Measurements from ENCODE around the gene OBP2A.

OBP2A gene

DNA sequence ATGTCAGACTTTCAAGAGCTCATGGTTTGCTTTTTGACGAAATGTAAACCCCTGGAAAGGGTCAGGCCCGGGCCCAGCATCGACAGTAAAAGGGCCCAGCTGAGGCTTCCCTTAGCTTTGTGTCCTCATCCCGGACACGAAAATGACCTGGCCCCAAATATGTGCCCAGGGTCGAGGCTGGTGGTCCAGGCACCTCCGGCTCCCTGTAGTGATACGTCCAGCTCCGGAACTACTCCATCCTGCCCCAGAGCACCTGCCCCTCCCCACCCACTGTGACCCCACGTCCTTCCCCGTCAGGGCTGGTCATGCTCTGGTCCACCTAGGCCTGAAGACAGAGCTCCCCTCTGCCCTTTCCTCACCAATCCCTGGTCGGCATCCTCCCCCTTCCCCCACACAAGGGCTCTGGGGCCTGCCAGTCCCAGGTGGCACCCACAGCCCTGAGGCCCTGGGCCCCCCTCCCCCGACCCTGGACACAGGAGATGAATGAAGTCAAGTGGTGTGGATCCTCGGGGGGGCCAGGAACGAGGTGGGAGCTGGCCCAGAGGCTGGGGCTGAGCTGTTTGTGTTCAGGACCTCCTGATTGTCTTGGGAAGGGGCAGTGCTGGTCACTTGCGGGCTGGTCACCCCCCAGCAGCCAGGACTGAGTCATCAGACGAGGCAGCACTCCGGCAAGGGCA lies 6.2 kb downstream of the OBP2A start:
- DNase-seq (ENCODE audit: low read depth), result no peak

- DNase-seq (ENCODE audit: low read depth), result no peak
Measured at GRCh38 chr9:135552698-135553171, 6.8 kb downstream of the OBP2A start.

DNA sequence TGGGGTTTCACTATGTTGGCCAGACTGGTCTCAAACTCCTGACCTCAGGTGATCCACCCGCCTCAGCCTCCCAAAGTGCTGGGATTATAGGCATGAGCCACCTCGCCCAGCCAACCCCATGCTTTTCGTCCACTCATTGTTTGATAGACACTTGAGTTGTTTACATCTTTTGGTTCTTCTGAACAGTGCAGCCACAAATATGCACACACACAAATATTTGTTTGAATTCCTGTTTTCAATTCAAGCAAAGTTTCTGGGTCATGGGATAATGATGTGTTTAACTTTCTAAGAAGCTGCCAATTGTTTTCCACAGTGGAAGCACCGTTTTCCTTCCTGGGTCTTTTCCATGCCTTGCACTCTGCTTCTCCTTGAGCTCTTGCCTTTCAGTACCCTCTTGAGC lies 8.8 kb downstream of the OBP2A start:
- DNase-seq (ENCODE audit: low read depth), result no peak

DNA sequence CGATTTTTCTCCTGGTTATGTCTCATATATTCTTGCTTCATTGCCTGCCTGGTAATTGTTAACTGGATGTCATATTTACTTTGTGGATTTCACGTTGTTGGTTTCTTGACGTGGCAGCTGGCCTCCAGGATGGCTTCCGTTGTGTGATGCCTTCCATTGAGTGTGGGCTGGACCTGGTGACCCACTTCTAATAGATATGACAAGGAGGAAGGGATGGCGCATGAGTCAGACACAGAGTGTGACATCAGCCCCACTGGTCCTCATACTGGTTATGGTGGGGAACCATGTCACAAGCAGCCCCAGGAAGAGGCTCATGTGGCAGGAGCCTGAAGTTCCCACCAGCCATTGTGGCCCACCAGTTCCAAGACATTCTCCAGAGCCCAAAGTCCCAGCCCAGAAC lies 9.3 kb downstream of the OBP2A start:
- DNase-seq (ENCODE audit: low read depth), result no peak

DNA sequence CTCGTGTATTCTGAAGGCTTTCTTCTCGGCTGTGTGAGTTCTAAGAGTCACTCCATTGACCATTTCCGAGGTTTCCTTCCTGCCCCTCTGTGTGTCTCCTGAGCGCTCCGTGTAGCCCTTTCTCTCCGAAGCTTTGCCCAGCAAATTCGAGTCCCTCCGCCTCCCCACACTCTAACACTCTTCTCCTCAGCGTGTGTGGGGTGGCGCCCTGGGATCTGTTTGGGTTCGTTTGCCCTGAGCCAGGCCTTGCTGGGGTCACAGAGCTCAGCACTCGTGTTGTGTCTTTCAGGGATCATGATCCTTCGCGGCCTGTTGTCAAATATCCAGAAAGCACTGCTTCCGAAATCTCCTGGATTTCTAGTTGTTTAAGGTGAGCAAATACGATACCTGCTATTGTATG lies 10.0 kb downstream of the OBP2A start:
- DNase-seq (ENCODE audit: low read depth), result no peak

DNA sequence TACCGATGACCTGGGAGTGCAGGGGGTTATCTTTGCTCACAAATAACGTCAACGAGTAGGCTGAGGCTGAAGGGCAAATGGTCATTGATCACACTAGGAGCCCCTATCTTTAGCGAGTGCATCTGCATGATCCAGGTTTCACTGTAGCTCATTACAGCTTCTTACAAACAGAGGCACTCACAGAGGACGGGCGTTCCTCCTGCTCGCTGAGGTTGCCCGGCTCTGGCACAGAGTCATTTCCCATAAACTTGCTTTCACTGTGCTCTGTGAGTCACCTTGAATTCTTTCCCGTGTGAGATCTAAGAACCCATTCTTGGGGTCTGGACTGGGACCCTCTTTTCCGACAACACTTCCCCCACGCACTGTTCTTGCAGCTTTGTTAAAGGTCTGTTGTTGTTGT lies 13.7 kb downstream of the OBP2A start:
- no peak for DNase-seq (ENCODE audit: low read depth)

- no peak for DNase-seq (ENCODE audit: low read depth)
Measured at GRCh38 chr9:135561391-135562234, 15.7 kb downstream of the OBP2A start, which contains the start of gene PAEP. Gene PAEP (plus strand): TSS chr9:135561756.

DNA sequence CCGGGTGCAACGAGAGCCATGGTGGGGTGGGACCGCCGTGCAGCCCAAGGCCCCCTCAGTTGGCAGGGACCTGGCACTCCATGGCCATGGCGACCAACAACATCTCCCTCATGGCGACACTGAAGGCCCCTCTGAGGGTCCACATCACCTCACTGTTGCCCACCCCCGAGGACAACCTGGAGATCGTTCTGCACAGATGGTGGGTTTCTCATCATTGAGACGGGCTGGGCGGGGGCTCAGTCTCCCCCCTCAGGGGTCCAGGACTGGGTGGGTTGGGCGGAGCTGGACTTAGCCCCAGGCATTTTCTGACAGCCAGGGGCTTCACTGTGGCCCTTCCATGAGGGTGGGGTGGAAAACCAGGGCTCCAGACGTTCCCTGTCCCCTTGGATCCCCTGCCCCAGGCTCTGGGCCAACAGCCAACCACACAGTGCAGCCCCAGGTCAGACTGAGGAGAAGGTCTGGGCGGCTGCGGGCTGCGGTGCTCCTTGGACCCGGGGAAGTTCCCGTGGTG lies 16.4 kb downstream of the OBP2A start:
- DNase-seq (ENCODE audit: low read depth), result no peak

DNA sequence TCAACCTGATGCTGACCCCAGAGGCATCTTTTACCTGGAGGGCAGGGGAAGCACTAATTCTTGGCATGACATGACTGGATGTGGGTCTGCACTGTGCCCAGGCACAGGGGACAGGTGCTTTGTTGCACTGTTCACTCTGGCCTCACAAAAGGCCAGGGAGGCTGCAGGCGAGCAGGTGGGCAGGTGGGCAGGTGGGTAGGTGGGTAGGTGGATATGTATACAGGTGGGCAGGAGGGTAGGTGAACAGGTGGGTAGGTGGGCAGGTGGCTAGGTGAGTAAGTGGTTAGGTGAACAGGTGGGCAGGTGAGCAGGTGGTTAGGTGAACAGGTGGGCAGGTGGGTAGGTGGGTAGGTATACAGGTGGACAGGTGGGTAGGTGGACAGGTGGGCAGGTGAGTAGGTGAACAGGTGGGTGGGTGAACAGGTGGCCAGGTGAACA lies 17.1 kb downstream of the OBP2A start:
- no peak for DNase-seq (ENCODE audit: low read depth)

GRCh38 chr9:135563858-135564257 lies 17.9 kb downstream of the OBP2A start:
- no peak for DNase-seq (ENCODE audit: low read depth)

- DNase-seq (ENCODE audit: low read depth), result no peak
Measured at GRCh38 chr9:135565141-135565628, 19.3 kb downstream of the OBP2A start.

DNA sequence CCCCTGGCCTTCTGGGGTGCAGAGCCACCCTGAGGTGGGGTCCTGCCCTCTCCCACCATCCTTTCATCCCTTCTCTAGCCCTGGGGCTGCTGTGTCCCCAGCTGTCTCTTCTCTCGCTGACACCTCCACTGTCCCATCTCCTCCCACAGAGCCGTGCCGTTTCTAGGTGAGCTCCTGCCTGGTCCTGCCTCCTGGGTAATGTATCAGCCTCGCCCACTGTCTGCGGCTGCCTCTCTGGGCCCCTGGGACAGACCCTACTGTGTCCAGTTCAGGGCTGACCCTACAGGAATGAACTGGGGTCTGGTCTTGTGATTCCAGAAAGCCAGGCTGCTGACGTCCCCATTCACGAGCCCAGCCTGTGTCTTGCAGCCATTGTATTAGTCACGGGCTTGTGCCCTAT lies 19.7 kb downstream of the OBP2A start:
- DNase-seq (ENCODE audit: low read depth), result no peak

- no peak for DNase-seq (ENCODE audit: low read depth)
Measured at GRCh38 chr9:135566552-135566951, 20.6 kb downstream of the OBP2A start.

DNA sequence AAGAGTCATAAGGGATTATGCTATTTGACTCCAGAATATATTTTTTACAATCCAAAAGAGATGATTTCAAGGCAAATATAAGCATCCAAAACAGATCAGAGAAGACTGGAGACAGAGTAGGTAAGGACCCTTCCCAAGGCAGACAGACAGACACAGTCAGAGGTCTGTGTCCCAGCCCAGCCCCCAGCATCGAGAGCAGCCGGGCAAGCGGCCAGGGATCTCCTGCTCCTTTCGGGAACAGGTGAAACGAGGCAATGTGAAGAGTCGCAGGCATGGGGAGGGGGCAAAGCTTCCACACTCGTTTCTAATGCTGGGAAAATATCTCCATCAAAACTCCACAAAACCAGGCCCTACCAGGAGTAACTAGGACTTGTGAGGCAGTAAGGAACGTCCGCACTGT lies 21.4 kb downstream of the OBP2A start:
- DNase-seq (ENCODE audit: low read depth), result no peak

DNA sequence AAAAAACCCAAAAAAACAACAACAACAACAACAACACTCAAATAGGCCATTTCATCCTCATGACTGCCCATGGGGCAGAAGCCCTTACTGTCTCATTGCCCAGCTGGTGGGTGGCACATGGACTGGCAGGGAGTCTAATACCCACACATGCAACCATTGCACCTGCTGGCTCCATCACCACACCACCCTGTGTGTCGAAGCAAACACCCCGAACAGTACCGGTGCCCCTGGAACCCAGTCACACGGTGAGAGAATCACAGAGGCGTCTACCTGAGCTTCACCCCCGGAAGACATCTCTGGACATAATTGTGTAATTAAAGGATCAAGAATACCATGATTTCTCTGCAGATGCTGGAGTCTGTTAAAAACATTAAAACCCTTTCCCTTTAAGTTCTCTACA lies 22.1 kb downstream of the OBP2A start:
- DNase-seq (ENCODE audit: low read depth), result no peak

- DNase-seq (ENCODE audit: low read depth), result no peak
Measured at GRCh38 chr9:135570456-135570855, 24.5 kb downstream of the OBP2A start.

- DNase-seq (ENCODE audit: low read depth), result no peak
Measured at GRCh38 chr9:135572233-135572632, 26.3 kb downstream of the OBP2A start.

DNA sequence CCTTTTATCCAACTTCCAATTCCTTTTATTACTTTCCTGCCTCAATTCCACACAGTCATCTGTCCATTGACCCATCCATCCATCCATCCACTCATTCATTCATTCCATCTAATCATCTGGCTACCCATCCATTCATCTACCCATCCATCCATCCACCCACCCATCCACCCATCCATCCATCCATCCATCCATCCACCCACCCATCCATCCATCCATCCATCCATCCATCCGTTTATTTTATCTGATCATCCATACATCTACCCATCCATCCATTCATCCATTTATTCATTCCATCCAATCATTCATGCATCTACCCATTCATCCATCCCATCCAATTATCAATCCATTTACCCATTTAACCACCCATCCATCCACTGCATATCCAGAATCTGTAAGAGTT lies 27.2 kb downstream of the OBP2A start:
- no peak for DNase-seq (ENCODE audit: low read depth)

GRCh38 chr9:135574331-135574730 lies 28.4 kb downstream of the OBP2A start:
- DNase-seq (ENCODE audit: low read depth), result no peak

GRCh38 chr9:135574943-135575342 lies 29.0 kb downstream of the OBP2A start:
- no peak for DNase-seq (ENCODE audit: low read depth)

DNA sequence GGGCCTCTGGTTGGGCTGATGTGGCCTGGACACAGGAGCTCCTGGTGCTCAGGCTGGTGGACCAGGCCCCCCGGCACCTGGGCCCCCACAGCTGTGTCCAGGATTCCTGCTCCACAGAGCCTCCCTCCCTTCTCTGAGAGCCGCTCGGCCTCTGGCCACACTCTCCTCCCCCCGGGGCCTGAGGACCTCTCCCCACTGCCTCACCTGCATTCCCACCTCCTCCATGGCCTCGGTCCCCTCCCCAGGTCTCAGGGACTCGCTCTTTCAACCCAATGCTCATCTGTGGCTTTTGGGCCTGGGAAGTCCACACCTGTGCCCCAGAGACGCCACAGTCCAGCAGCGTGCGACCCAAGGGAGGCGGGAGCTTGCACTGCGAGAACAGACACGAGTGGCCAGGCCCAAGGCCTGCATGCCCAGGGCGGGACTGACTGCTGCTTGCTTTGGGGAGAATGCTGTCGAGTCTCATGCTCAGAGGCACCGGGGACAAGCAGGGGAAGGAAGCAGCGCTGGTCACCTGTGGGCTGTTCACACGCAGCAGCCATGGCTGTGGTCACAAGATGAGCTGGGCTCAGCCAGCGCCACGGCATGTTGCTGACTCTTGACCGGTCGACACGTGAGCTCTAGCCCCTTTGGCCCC lies 30.2 kb downstream of the OBP2A start:
- no peak for DNase-seq (ENCODE audit: low read depth)

DNA sequence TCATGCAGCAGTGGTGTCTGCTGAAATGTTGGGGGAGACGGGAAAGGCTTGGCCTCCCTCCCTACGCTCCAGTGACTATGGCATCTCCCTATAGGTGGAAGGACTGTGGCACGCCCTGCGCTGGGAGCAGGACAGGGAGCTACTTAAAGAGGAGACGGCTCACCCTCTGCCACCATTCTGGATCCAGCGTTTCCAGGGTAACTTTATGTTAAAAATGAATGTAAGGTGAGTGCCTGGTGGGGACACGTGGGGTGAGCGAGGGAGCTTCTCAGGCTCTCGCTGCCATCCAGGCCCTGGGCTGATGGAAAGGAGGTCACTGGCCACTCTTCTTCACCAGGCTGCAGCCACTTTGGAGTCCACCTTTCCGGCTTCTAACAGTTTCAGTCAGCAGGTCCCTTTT lies 31.3 kb downstream of the OBP2A start:
- no peak for DNase-seq (ENCODE audit: low read depth)

DNA sequence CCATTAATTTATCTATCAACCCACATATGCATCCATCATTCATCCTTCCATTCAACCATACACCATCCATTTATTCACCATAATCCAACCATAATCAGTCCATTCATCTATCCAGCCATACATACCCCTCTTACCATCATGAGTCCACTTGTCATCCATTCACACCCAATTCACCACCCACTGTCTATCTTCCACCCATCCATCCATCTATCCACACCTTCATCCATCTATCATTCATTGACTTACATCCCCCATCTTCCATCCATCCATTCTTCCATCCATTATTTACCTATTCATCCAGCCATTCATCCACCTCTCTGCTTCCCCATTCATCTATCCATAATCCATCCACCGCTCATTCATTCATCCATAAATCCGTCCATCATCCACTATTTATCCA lies 33.4 kb downstream of the OBP2A start:
- DNase-seq (ENCODE audit: low read depth), result no peak
